ENCODE results near the gene MEP1B.

GRCh38 chr18:32257084-32257785 lies 67.4 kb downstream of the MEP1B start:
- TF ChIP-seq POLR2AphosphoS5 (IDR thresholded peaks at IDR 0.05; ENCODE audit: borderline replicate concordance, low read depth, low read length) (no peak), EZH2 (IDR thresholded peaks at IDR 0.05) (no peak)

Data from SK-N-MC (cell line).